ENCODE measurements around the gene COL18A1. TPM values are rescaled to one million over a fixed set of nuclear protein-coding genes. Genes with fewer than 3 reads are reported as not detected.

COL18A1 gene
- total and polyA plus RNA-seq, 4 donors = 44.9 to 308 (median 232) TPM

- no peak for DNase-seq (ENCODE audit: low spot score)
These were observed 14.7 kb upstream of the COL18A1 start for GRCh38 chr21:45390121-45390751.

GRCh38 chr21:45390831-45391742 is 13.9 kb upstream of the COL18A1 start:
- Histone ChIP-seq H3K4me1 (ENCODE audit: control insufficient read depth in 4 of 4, insufficient read depth in 4 of 4, low read length in 3 of 4) (peaks cover 0 to 3% (median 2%) of the 10 kb centered on the region in 4 donors), H3K9me3 (ENCODE audit: control insufficient read depth in 4 of 4, low read length in 3 of 4) (no peaks in the 10 kb centered on the region), H3K4me3 (ENCODE audit: low read depth in 1 of 3, low read length in 3 of 3) (no peak overlapping the region), H3K36me3 (ENCODE audit: control insufficient read depth in 4 of 4, insufficient read depth in 3 of 4, low read depth in 1 of 4, low read length in 3 of 4) (no peaks in the 10 kb centered on the region), H3K27me3 (ENCODE audit: control insufficient read depth in 4 of 4, insufficient read depth in 4 of 4, low read length in 3 of 4) (no peaks in the 10 kb centered on the region), H3K27ac (ENCODE audit: low read depth in 1 of 2, low read length in 2 of 2) (no peak overlapping the region), H3K9ac (ENCODE audit: low read depth in 1 of 2, low read length in 2 of 2) (no peak overlapping the region)
- 88% methylated on average over 32 of the region's 32 CpGs for WGBS
- TF ChIP-seq TAF1 (conservative IDR thresholded peaks at IDR 0.05) (no peak), REST (IDR thresholded peaks at IDR 0.05) (no peak), JUND (IDR thresholded peaks at IDR 0.05) (no peak), SP1 (IDR thresholded peaks at IDR 0.05) (no peak), HNF4A (conservative IDR thresholded peaks at IDR 0.05) (no peak), NR2F2 (IDR thresholded peaks at IDR 0.05) (no peak), MAX (IDR thresholded peaks at IDR 0.05) (no peak), RAD21 (IDR thresholded peaks at IDR 0.05) (no peak), HNF4G (IDR thresholded peaks at IDR 0.05) (no peak), ZBTB33 (IDR thresholded peaks at IDR 0.05) (no peak)
- DNase-seq (ENCODE audit: low spot score) = no peak

More at GRCh38 chr21:45390121-45390751, 14.7 kb upstream of the COL18A1 start:
- H3K27me3 ChIP-seq (ENCODE audit: control insufficient read depth in 4 of 4, insufficient read depth in 4 of 4, low read length in 3 of 4) = no peaks in the 10 kb centered on the region
- H3K36me3 ChIP-seq (ENCODE audit: control insufficient read depth in 4 of 4, insufficient read depth in 3 of 4, low read depth in 1 of 4, low read length in 3 of 4) = no peaks in the 10 kb centered on the region
- no peaks in the 10 kb centered on the region for H3K9me3 ChIP-seq (ENCODE audit: control insufficient read depth in 4 of 4, low read length in 3 of 4)
- no peak overlapping the region for H3K4me3 ChIP-seq (ENCODE audit: low read depth in 1 of 3, low read length in 3 of 3)
- H3K4me1 ChIP-seq (ENCODE audit: control insufficient read depth in 4 of 4, insufficient read depth in 4 of 4, low read length in 3 of 4) = peaks cover 0 to 3% (median 2%) of the 10 kb centered on the region in 4 donors
- no peak overlapping the region for H3K27ac ChIP-seq (ENCODE audit: low read depth in 1 of 2, low read length in 2 of 2)
- TF ChIP-seq YY1 (IDR thresholded peaks at IDR 0.05) (no peak), CTCF (IDR thresholded peaks at IDR 0.05; ENCODE audit: low read depth, low read length, missing input control) (no peak), RXRA (IDR thresholded peaks at IDR 0.05) (no peak), ZBTB33 (IDR thresholded peaks at IDR 0.05) (no peak), FOXA1 (IDR thresholded peaks at IDR 0.05) (no peak), NR2F2 (IDR thresholded peaks at IDR 0.05) (no peak)
- 85% methylated on average over 28 of the region's 28 CpGs for WGBS
- H3K9ac ChIP-seq (ENCODE audit: low read depth in 1 of 2, low read length in 2 of 2) = no peak overlapping the region

All from liver (tissue), 9 donors.